Fibroblast of villous mesenchyme (primary cell): ENCODE measurements around the gene LRFN2. TPM values are rescaled to one million over a fixed set of nuclear protein-coding genes. Genes with fewer than 3 reads are reported as not detected.

Experiments
- DNase-seq: peaks from one replicate; pipeline ENCODE4 v3.0.0-alpha.2; 2010; ENCODE audit warnings: low read depth
- H3K4me3 ChIP-seq: 2 replicates; pipeline ENCODE4 v1.5.1; 2011; ENCODE audit warnings: low read depth, mild to moderate bottlenecking, low read length
- CTCF ChIP-seq: IDR thresholded peaks from 2 replicates; pipeline ENCODE4 v1.5.1; 2012; ENCODE audit warnings: low read depth, mild to moderate bottlenecking, low read length; ENCODE audit not compliant: insufficient read depth
- total RNA-seq: library from RNA; depleted of rRNA; stranded (reverse); fragments of >200 nt; gene quantifications from 2 replicates; pipeline ENCODE4 v1.2.3, GENCODE V29; 2012

LRFN2 gene
- total RNA-seq, 1 donor = not detected

DNA sequence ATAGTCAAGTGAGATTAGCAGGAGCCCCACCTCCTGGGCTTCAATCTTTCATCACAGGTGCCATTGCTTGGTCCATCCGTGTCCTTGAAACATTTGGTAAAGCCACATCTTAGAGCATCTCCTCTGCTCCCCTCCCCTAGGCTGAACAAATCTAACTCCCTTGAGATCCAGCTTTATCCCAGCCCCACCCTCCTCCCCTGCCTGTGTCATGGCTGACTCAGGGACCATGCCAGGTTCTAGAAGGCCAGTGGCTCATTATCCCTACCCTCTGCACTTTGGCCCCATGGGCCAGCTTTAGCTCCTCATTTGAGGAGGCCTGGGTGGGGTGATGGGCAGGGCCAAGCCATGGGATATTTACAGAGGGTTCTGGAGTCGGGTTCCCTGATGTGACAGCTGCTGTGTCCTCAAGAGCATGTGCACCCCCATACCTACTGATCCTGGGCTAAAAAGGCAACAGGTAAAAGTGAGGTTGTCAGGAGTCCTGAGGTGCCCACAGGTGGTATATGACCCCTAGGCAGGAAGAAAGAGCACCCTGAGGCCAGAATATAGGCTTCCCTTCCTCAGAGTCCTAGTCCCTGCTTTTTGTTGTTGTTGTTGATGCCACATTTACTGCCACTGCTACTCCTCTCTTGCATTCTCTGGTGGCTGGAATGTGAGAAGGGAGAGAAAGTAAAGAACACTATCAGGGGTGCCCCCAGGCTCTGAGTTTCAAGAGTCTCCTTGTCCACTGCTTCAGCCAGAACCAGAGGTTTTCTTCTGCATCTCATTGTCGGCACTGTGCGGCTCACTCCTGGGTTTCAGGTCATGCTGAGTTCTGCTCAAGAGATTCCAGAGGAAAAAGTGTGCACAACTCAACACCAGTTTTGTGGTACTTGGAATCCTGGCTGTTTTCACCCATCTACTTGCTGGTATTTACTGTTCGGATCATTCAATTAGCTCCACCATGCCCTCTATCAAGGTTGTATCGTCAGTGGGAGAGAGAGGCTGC lies 228.4 kb downstream of the LRFN2 start:
- no peak for TF ChIP-seq CTCF
- no peak overlapping the region for H3K4me3 ChIP-seq
- no peak for DNase-seq

DNA sequence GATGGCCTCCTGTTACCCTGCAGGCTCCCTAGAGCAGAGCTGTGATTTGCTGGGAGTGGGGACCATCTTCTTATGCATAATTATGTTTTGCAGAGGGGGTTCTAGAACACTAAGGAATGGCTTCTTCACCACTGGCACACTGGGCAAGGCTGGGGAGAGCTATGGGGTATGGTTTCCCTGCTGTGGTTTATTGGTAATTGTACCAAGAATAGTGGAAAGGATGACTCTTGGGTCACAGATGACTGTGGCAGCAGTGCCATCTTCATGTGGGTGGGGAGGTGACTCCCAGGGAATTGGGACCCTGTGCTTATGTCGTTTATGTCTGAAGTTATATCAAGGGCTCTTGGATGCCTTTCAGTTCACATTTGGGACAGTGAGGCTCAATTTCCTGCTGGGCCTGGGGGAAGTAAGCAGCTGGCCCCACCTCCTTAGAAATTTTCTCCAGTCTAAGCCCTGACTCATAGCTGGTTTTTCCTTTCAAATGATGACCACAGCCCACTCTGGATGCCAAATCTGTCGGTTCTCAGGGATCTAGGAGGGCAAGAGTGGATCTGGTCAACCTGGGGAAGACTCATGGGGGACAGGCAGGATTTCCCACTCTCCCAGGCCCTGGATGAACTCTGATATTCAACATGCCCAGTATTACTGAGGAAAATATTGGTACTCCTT lies 230.8 kb downstream of the LRFN2 start:
- DNase-seq = no peak
- H3K4me3 ChIP-seq = no peak overlapping the region
- TF ChIP-seq CTCF = no peak

DNA sequence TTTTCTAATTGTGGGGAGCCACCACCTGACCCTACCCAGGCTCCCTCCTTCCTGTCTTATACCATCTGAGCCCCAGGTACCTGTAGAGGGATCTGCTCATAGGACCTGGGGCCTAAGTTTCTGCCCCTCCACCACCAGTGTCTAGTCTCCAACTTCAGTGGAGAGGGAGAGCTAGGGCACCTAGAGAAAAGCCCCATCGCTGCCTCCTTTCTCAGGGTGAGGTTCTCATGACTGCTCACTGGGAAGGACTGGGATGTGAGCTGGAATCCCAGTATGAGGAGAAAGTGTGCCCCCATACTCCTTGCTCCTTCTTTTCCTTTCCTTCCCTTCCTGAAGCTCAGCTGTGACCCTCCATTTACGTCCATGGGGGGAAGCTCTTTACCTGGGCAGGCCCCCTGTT lies 231.6 kb downstream of the LRFN2 start:
- no peak overlapping the region for H3K4me3 ChIP-seq
- no peak for DNase-seq
- TF ChIP-seq CTCF = no peak

GRCh38 chr6:40355066-40355465 lies 232.1 kb downstream of the LRFN2 start:
- H3K4me3 ChIP-seq = no peak overlapping the region
- no peak for DNase-seq
- no peak for TF ChIP-seq CTCF

DNA sequence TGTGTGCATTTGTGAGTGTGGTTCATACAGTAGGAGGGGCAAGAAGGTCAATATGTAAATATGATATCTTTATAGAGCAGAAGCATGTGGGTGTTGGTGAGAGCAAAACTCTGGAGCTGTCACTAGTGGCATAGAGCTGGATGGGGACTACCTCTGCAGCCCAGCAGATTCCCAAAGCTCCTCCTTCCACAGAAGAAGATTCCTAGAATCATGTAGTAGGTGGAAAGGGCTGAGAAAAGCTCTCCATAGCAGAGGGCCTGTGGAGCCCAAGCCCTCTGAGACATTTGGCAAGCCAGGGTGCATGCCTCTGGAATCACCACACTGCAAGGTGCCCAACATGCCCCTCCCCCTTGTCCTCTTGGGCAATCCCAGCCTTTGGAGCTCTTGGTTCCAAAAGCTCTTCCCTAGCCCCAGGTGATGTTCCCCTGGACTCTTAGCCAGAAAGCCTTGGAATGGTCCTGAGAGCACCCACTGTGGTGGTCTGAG lies 233.2 kb downstream of the LRFN2 start:
- no peak for DNase-seq
- TF ChIP-seq CTCF = no peak

GRCh38 chr6:40353197-40353966 lies 233.8 kb downstream of the LRFN2 start:
- no peak overlapping the region for H3K4me3 ChIP-seq
- DNase-seq = no peak
- TF ChIP-seq CTCF = no peak

More for the DNA sequence above, 233.2 kb downstream of the LRFN2 start:
- no peak overlapping the region for H3K4me3 ChIP-seq
